Adrenal gland (tissue), 12 donors: ENCODE measurements around the gene ADORA2A. TPM values are rescaled to one million over a fixed set of nuclear protein-coding genes. Genes with fewer than 3 reads are reported as not detected.

ENCODE experiments used
- DNase-seq, 7 donors: peaks; one replicate each; pipeline ENCODE4 v3.0.0-alpha.2; 2019 to 2020
- H3K27ac ChIP-seq, 5 donors: fragments of 200-600 bp; sonication (generic) in 4 of 5; 1 replicate in 3 of 5; 2 replicates in 2 of 5; pipeline versions ENCODE4 v1.5.1 to v1.8.0; 2016 to 2020; ENCODE audit warnings: mild to moderate bottlenecking in 1 of 5
- H3K27me3 ChIP-seq: fragments of 200-600 bp; 2 replicates; pipeline ENCODE4 v1.8.0; 2021
- H3K36me3 ChIP-seq, 2 donors: fragments of 200-600 bp; replicated peaks in 1 of 2; 1 replicate in 1 of 2; 2 replicates in 1 of 2; pipeline versions ENCODE4 v1.5.1 to v1.8.0; 2018 to 2022
- H3K4me1 ChIP-seq, 2 donors: fragments of 200-600 bp; replicated peaks in 1 of 2; 1 replicate in 1 of 2; 2 replicates in 1 of 2; pipeline versions ENCODE4 v1.5.1 to v1.8.0; 2018 to 2021
- H3K4me3 ChIP-seq, 4 donors: fragments of 200-600 bp; sonication (generic) in 3 of 4; one replicate each; pipeline ENCODE4 v1.5.1; 2016 to 2018
- H3K9me3 ChIP-seq, 3 donors: fragments of 200-600 bp; sonication (generic) in 1 of 3; replicated peaks in 1 of 3; 1 replicate in 2 of 3; 2 replicates in 1 of 3; pipeline versions ENCODE4 v1.5.1 to v1.8.0; 2016 to 2021
- POLR2A ChIP-seq, 2 donors: fragments of 450-650 bp; IDR thresholded peaks; one replicate each; pipeline ENCODE4 v1.6.1; 2017; ENCODE audit warnings: antibody characterized with exemption in 2 of 2, mild to moderate bottlenecking in 2 of 2, moderate library complexity in 1 of 2
- WGBS, 4 donors: extraction: QIAGEN DNeasy Blood & Tissue Kit in 2 of 4; methylation state at CpG; one replicate each; pipeline versions ENCODE4 v1.1.5 to v1.1.7; 2013 to 2017; 5-methylcytosine and 5-hydroxymethylcytosine counted together
- intact Hi-C, 2 donors: fragments of 100-400 bp; cut with DNase I; formaldehyde crosslinking; loops; one replicate each; pipeline versions ENCODE4 v1.14.1 to v1.15.0; 2022 to 2023
- polyA plus RNA-seq, 3 donors: library from polyadenylated mRNA; stranded (reverse); fragments of 200-250 nt in 2 of 3; fragments of 350-450 nt in 1 of 3; fragmentation: Illumina TruSeq in 1 of 3; extraction: RNeasy Lipid Tissue Mini Kit (QIAGEN cat#74804) in 1 of 3; gene quantifications; one replicate each; pipeline ENCODE4 v1.2.3, GENCODE V29; 2013 to 2014
- total RNA-seq, 9 donors: library from RNA; depleted of rRNA in 4 of 9; stranded (reverse); fragments of >200 nt in 4 of 9; fragments of 120-200 nt in 1 of 9; fragmentation: NEBNext Ultra II Directional in 1 of 9; extraction: Animal tissue kit (Norgen Biotek cat#: 25700) in 1 of 9; gene quantifications; one replicate each; pipeline versions ENCODE4 v1.1.0 to v1.2.4, GENCODE V29; 2013 to 2023
- TF ChIP-seq, protein P1 (sequence below), 6 experiments: fragments of 450-650 bp in 4 of 6; fragments of 200-600 bp in 2 of 6; sonication (generic) in 1 of 6; IDR thresholded peaks; 1 replicate in 5 of 6; 2 replicates in 1 of 6; pipeline versions ENCODE4 v1.5.1 to v1.8.0; 2016 to 2021; ENCODE audit warnings: antibody characterized with exemption in 6 of 6, mild to moderate bottlenecking in 2 of 6, moderate library complexity in 1 of 6
- donor health status: healthy with polysubstance abuse.
- donor health status: Bipolar disorder and iron deficiency.
- donor health status: DM: yes; HTN: yes; CAD: no.
- donor health status: DM: no; HTN: no; CAD: no.
- donor health status: DM: no; HTN: no; CAD: no.
- donor health status: DM: yes; HTN: yes; CAD: no.

The ADORA2A gene
- total and polyA plus RNA-seq, 12 donors, result 2.9 to 16.4 (median 6.5) TPM

DNA sequence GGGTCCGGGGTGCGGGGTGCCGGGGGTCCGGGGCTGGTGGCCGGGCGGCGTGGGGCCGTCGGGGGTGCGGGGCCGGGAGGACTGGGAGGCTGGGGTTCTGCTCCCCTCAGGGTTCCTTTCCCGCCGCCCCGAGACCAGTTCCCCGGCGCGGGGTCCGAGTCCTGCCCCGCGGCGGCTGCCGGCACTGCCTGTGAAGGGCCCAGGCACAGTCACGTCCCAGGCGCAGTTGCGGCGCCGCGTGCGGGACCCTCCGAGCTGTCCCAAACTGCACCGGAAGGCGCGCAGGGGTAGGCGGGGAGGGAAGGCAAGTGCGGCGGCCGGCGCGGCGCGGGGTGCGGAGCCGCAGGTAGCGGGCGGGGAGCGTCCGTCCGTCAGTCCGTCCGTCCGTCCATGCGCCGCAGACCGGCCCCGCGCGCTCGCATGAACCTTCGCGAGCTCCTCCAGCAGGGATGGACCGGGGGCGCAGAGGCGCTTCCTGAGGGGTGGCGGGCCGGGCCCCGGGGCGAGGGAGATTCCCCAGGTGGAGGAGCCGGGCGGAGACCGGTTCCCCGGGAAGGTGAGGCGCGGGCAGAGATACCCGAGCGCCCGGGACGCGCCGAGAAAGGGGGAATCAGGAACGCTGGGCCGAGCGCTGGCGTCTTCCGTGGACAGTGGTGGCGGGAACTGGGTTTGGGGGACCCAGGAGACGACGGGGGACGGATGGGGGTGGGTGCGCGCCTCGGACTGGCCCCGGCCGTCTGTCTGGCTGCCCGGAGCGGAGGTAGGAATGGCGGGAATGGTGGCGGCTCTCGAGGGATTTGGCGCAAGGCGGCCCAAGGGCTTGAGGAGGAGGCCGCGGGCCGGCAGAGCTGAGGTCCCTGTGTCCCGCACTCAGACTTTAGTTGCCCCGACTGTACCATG lies 3.1 kb upstream of the ADORA2A start:
- intact Hi-C loops, result loop anchor here (5.0 to 10.0 kb wide), 3 partner anchors 78 to 99 kb away; no protein-coding TSS in a partner anchor
- DNase-seq, result no peak
- Histone ChIP-seq H3K4me3 (peak overlapping the region in 2 of 4 donors; percentile 54 to 77), H3K27ac (peak overlapping the region in 4 of 5 donors; percentile 26 to 73 (median 52)), H3K36me3 (no peaks in the 10 kb centered on the region), H3K4me1 (peaks cover 4 to 14% of the 10 kb centered on the region in 2 donors), H3K27me3 (no peaks in the 10 kb centered on the region), H3K9me3 (no peaks in the 10 kb centered on the region)
- WGBS, 4 donors, result 10 to 29% (median 17%) methylated on average over 30 to 105 of the region's 105 CpGs
- TF ChIP-seq, protein P1, sequence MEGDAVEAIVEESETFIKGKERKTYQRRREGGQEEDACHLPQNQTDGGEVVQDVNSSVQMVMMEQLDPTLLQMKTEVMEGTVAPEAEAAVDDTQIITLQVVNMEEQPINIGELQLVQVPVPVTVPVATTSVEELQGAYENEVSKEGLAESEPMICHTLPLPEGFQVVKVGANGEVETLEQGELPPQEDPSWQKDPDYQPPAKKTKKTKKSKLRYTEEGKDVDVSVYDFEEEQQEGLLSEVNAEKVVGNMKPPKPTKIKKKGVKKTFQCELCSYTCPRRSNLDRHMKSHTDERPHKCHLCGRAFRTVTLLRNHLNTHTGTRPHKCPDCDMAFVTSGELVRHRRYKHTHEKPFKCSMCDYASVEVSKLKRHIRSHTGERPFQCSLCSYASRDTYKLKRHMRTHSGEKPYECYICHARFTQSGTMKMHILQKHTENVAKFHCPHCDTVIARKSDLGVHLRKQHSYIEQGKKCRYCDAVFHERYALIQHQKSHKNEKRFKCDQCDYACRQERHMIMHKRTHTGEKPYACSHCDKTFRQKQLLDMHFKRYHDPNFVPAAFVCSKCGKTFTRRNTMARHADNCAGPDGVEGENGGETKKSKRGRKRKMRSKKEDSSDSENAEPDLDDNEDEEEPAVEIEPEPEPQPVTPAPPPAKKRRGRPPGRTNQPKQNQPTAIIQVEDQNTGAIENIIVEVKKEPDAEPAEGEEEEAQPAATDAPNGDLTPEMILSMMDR (IDR thresholded peaks at IDR 0.05), result no peak
- no peak for TF ChIP-seq POLR2A (IDR thresholded peaks at IDR 0.05)

DNA sequence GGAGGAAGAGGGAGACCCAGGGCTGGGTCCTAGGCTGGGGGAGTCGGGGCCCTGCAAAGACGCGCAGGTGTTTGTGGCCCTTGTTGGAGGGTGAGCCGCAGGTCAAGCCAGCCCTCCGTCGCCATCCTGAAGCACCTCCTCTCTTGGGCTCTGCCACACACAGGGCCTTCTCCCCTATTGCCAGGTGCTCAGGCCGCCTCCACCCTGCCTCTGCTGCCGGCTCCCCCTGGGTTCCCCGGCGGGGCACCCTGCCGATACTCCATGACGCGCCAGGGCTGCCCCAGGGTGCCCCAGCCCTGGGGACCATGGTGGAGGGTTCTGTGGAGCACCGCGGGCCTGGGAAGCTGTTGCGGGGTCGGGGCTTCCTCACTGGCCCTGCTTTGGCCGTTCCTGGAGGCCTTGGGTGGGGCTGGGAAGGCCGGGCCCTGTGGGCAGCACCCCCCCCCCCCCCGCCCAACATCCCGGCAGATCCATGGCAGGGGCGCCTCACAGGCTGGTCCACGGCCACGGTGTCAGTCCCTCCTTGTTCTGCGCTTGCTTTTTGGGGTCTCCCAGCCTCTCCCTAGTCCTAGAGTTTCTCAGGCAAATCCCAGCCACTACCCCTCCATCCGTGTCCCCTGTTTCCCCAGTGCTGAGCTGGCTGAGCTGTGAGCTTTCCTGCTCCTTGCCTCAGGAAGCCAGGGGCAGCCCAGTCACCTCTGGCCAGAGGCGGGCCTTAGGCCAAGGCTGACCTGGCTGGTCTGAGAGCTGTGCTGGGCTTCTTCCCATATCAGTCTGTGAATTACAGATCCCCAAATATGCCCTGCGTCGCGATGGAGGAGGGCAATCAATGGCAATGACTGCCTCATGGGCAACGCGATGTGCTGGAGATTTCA lies 2.3 kb upstream of the ADORA2A start:
- Histone ChIP-seq H3K27ac (peak overlapping the region in 2 of 5 donors; percentile 57 to 73), H3K27me3 (no peaks in the 10 kb centered on the region), H3K4me1 (peaks cover 4 to 18% of the 10 kb centered on the region in 2 donors), H3K36me3 (no peaks in the 10 kb centered on the region), H3K4me3 (peak overlapping the region in 2 of 4 donors; percentile 54 to 77), H3K9me3 (no peaks in the 10 kb centered on the region)
- TF ChIP-seq, protein P1 (IDR thresholded peaks at IDR 0.05), result no peak
- TF ChIP-seq POLR2A (IDR thresholded peaks at IDR 0.05), result no peak
- intact Hi-C loops, result loop anchor here (5.0 to 10.0 kb wide), 3 partner anchors 77 to 100 kb away; no protein-coding TSS in a partner anchor
- WGBS, 4 donors, result 74 to 79% (median 77%) methylated on average over 12 to 32 of the region's 32 CpGs
- no peak for DNase-seq

DNA sequence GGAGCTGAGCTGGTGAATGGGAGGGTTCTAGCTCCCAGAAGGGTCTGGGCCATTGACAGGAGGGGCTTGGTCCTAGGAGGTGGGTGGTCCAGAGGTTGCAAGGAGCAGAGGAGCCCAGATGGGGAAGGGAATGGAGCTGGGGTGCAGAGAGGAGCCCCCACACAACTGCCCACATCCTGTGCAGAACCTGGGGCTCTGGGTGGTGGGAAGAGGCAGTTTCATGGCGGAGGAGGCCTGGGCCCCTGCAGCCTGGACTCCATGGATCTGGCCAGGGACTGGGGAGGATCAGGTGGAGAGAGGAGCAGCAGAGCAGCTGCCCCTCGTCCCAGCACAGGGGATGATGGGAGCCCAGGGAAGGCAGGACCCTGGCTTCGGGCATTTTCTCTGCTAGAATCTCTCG lies 963 bp upstream of the ADORA2A start:
- intact Hi-C loops, result loop anchor here in 1 of 2 donors (5.0 to 10.0 kb wide), 2 partner anchors 76 to 102 kb away; no protein-coding TSS in a partner anchor
- TF ChIP-seq POLR2A (IDR thresholded peaks at IDR 0.05), result no peak
- TF ChIP-seq, protein P1 (IDR thresholded peaks at IDR 0.05), result no peak
- Histone ChIP-seq H3K27me3 (no peaks in the 10 kb centered on the region), H3K4me3 (no peak overlapping the region), H3K4me1 (peaks cover 4 to 10% of the 10 kb centered on the region in 2 donors), H3K36me3 (no peaks in the 10 kb centered on the region), H3K9me3 (no peaks in the 10 kb centered on the region), H3K27ac (no peak overlapping the region)
- no peak for DNase-seq
- 76 to 91% (median 82%) methylated on average over 2 to 4 of the region's 4 CpGs for WGBS, 4 donors
